DND-41 (cell line): ENCODE measurements around the gene SLC37A4.
"Not testable (repeated sequence)": the region's sequence is repeated elsewhere in the genome, so short reads cannot be mapped to it uniquely, and the experiment has no call there.

ENCODE experiments used
- CTCF ChIP-seq: IDR thresholded peaks from 2 replicates; pipeline ENCODE4 v1.5.1; 2012; ENCODE audit warnings: borderline replicate concordance, low read length, moderate library complexity, mild to moderate bottlenecking; ENCODE audit not compliant: poor library complexity, severe bottlenecking; ENCODE audit errors: extremely low read depth
- EZH2 ChIP-seq: IDR thresholded peaks from 3 replicates; pipeline ENCODE4 v1.6.1; 2012; ENCODE audit warnings: borderline replicate concordance, low read depth, mild to moderate bottlenecking, moderate library complexity, low read length, inconsistent platforms; ENCODE audit not compliant: severe bottlenecking

GRCh38 chr11:119059128-119059527 is 28.5 kb upstream of the SLC37A4 start:
- not testable (repeated sequence) for TF ChIP-seq CTCF, EZH2
